ENCODE data around the gene EXOC2. TPM values are rescaled to one million over a fixed set of nuclear protein-coding genes. Genes with fewer than 3 reads are reported as not detected.

Gene EXOC2
- total RNA-seq, 1 experiment from 2014 or later, result 24.5 TPM

GRCh38 chr6:508614-509013 lies 184.3 kb downstream of the EXOC2 start:
- RAD21 ChIA-PET (ENCODE audit: low non-redundant PET in 1 of 2, low total read pairs in 2 of 2, uncharacterized antibody in 2 of 2, unreplicated experiment in 2 of 2), result no interaction called here
- Histone ChIP-seq H3K4me3 (replicated peaks in 1 of 2; ENCODE audit: low read depth in 1 of 2, low read length in 2 of 2) (no peak overlapping the region), H3K4me1 (ENCODE audit: control insufficient read depth in 1 of 2, insufficient read depth in 2 of 2, low read length in 2 of 2) (no peaks in the 10 kb centered on the region), H2AFZ (ENCODE audit: low read depth, low read length, poor library complexity, severe bottlenecking) (no peak overlapping the region), H3K9me2 (ENCODE audit: insufficient read depth) (no peaks in the 10 kb centered on the region), H3K36me3 (ENCODE audit: control insufficient read depth in 1 of 2, insufficient read depth in 2 of 2, low read length in 2 of 2) (no peaks in the 10 kb centered on the region), H3K27me3 (ENCODE audit: insufficient read depth, low read length) (no peaks in the 10 kb centered on the region), H3K9me3 (ENCODE audit: control insufficient read depth in 1 of 2, insufficient read depth in 1 of 2, low read depth in 1 of 2, low read length in 2 of 2) (no peaks in the 10 kb centered on the region), H4K20me1 (ENCODE audit: insufficient read depth) (no peaks in the 10 kb centered on the region), H3K79me2 (ENCODE audit: insufficient read depth, low read length) (no peaks in the 10 kb centered on the region), H3K4me2 (ENCODE audit: low read length) (no peak overlapping the region), H3K9ac (ENCODE audit: low read length) (no peak overlapping the region), H3K27ac (ENCODE audit: low read depth, low read length) (no peak overlapping the region)
- CTCF ChIA-PET, result no interaction called here
- DNase-seq (ENCODE audit: low read depth, low spot score), result no peak
- no TSS peak for BruUV-seq (replicated peaks)
- POLR2A ChIA-PET, result no interaction called here
- intact Hi-C loops (cut with micrococcal nuclease), result no loop called here
- TF ChIP-seq EZH2phosphoT487 (IDR thresholded peaks at IDR 0.05; ENCODE audit: borderline replicate concordance), result no peak
- no peak for TF ChIP-seq TCF7L2 (IDR thresholded peaks at IDR 0.05; ENCODE audit: borderline replicate concordance, extremely low read depth, insufficient read depth, insufficient read length)
- TF ChIP-seq REST (IDR thresholded peaks at IDR 0.05; ENCODE audit: low read depth), result no peak
- TF ChIP-seq ZFX (IDR thresholded peaks at IDR 0.05), result no peak
- TF ChIP-seq ZBTB33 (IDR thresholded peaks at IDR 0.05; ENCODE audit: extremely low read depth, insufficient replicate concordance, low read length), result no peak
- no peak for TF ChIP-seq CTCF (IDR thresholded peaks at IDR 0.05 in 2 of 3, conservative IDR thresholded peaks at IDR 0.05 in 1 of 3; ENCODE audit: borderline replicate concordance in 1 of 3, insufficient read depth in 1 of 3, low read depth in 2 of 3, low read length in 2 of 3)
- no peak for TF ChIP-seq MAX (IDR thresholded peaks at IDR 0.05)
- no peak for TF ChIP-seq POLR2A (IDR thresholded peaks at IDR 0.05; ENCODE audit: borderline replicate concordance, extremely low read depth, insufficient read depth, insufficient read length)
- TF ChIP-seq SIN3A (IDR thresholded peaks at IDR 0.05; ENCODE audit: low read depth), result no peak
- TF ChIP-seq EZH2 (IDR thresholded peaks at IDR 0.05), result no peak
- no peak for TF ChIP-seq ZNF274 (IDR thresholded peaks at IDR 0.05; ENCODE audit: low read depth, low read length)
- TF ChIP-seq SP1 (IDR thresholded peaks at IDR 0.05; ENCODE audit: low read depth), result no peak
- TF ChIP-seq ATF3 (IDR thresholded peaks at IDR 0.05), result no peak
- no peak for TF ChIP-seq SRF (IDR thresholded peaks at IDR 0.05; ENCODE audit: low read depth)
- ATAC-seq, result no peak

Measured in HCT116 (cell line).